ENCODE results near the gene MDFI.
A peak's percentile ranks its signal among the peaks of the same experiment; 100 is the strongest.
"Not testable (repeated sequence)": the region's sequence is repeated elsewhere in the genome, so short reads cannot be mapped to it uniquely, and the experiment has no call there.

The MDFI gene

DNA sequence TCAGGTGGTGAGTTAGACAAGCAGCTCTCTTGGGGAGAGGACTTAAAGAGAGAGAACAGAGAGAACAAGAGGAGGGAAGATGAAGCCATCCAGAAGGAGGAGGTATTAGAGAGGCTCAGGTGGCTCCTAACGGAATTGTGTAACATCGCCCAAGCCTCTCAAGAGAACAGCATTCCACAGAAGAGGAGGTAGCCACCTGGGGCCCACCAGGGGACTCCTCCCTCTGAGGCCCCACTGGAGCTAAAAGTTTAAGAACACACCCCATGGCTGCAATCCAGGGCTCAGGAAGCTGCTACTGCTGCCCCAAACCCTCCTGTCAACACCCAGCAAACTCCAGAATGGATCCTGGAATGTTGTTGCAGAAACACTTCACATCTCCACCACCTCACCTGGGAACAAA is 23.6 kb upstream of the MDFI start:
- H3K4me3 ChIP-seq (ENCODE audit: low read depth, low read length) = no peak overlapping the region
- no peak for DNase-seq (ENCODE audit: low read depth)
- TF ChIP-seq, protein P1, sequence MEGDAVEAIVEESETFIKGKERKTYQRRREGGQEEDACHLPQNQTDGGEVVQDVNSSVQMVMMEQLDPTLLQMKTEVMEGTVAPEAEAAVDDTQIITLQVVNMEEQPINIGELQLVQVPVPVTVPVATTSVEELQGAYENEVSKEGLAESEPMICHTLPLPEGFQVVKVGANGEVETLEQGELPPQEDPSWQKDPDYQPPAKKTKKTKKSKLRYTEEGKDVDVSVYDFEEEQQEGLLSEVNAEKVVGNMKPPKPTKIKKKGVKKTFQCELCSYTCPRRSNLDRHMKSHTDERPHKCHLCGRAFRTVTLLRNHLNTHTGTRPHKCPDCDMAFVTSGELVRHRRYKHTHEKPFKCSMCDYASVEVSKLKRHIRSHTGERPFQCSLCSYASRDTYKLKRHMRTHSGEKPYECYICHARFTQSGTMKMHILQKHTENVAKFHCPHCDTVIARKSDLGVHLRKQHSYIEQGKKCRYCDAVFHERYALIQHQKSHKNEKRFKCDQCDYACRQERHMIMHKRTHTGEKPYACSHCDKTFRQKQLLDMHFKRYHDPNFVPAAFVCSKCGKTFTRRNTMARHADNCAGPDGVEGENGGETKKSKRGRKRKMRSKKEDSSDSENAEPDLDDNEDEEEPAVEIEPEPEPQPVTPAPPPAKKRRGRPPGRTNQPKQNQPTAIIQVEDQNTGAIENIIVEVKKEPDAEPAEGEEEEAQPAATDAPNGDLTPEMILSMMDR (conservative IDR thresholded peaks at IDR 0.05; ENCODE audit: low read depth, low read length) = no peak

DNA sequence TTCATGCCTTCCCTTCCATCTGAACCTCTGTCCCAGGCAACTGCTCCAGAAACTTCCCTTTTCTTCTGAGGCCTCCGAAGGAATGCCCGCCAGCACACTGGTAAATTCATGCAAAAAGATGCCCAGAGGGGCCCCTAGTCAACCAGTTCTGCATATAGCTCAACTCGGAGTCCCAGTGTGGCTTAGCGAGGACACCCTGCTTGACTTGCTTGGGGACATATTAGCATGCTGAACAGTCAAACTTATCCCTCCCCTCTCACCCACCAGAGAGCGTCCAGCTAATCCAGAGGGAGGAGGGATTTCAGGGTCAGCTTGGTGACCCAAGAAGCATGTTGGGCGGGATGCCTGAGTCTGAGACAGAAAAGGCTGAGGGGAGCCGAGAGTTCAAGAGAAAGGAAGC is 23.0 kb upstream of the MDFI start:
- H3K4me3 ChIP-seq (ENCODE audit: low read depth, low read length) = no peak overlapping the region
- no peak for DNase-seq (ENCODE audit: low read depth)
- TF ChIP-seq, protein P1 (conservative IDR thresholded peaks at IDR 0.05; ENCODE audit: low read depth, low read length) = no peak

DNA sequence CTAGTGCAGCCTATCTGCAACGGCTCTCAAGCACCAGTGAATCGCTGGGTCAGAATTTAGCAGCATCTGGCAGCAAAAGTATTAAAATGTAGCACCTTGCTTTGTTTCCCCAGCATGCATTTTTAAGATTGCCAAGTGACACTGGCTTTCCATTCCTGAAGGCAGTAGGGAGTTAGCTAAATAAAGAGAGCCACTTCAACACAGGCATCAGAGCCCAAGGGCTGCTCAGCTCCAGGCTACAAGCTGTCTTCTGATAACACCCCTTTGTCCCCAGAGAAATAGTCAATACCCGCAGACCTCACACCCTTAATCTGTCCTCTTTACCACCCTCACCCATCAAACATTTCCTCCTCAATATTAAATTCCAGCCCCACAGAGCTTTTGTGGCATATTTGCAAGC is 19.7 kb upstream of the MDFI start:
- DNase-seq (ENCODE audit: low read depth) = no peak
- no peak overlapping the region for H3K4me3 ChIP-seq (ENCODE audit: low read depth, low read length)
- TF ChIP-seq, protein P1 (conservative IDR thresholded peaks at IDR 0.05; ENCODE audit: low read depth, low read length) = no peak

DNA sequence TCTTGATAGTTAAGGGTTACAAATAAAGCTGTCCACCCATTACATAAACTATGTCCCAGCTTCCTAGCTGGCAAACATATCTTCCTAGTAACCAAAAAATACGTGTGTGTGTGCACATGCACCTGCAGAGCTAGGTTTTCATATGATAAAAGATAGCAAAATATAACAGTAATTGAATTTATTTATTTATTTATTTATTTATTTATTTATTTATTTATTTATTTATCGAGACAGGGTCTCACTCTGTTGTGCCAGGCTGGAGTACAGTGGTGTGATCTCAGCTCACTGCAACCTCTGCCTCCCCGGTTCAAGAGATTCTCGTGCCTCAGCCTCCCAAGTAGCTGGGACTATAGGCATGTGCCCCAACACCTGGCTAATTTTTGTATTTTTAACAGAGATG is 19.1 kb upstream of the MDFI start:
- not testable (repeated sequence) for H3K4me3 ChIP-seq (ENCODE audit: low read depth, low read length); DNase-seq (ENCODE audit: low read depth)

DNA sequence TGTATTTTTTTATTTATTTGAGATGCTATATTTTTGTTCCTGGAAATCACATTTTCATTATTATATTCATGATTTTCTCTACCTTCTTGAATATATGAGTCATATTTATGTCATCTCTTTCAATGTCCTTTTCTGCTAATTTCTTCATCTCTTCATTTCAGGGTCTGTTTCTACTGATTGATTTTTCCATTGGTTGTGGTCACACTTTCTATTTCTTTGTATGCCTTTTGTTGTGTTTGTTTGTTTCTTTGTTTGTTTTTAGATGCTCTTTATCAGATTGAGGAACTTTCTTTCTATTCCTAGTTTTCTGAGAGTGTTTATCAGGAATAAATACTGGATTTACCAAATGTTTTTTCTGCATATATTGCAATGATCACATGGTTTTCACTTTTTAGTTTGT is 16.9 kb upstream of the MDFI start:
- no peak overlapping the region for H3K4me3 ChIP-seq (ENCODE audit: low read depth, low read length)
- no peak for DNase-seq (ENCODE audit: low read depth)
- TF ChIP-seq, protein P1 (conservative IDR thresholded peaks at IDR 0.05; ENCODE audit: low read depth, low read length) = no peak

DNA sequence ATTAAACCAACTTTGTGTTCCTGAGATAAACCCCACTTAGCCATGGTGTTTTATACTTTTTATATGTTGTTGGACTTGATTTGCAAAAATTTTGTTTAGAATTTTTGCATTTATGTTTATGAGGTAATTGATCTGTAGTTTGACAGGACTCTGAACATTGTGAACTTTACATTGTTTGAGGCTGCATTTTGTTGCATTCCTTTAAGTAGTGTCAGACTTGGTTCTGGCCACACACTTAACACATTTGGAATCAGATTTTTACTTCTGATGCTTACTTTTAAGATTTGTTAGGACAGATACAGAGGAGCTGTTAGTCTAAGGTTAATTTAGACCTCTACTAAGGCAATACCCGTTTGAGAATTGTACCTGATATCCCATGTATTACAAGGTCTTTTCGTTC is 16.5 kb upstream of the MDFI start:
- DNase-seq (ENCODE audit: low read depth) = peak; percentile 55
- no peak overlapping the region for H3K4me3 ChIP-seq (ENCODE audit: low read depth, low read length)
- TF ChIP-seq, protein P1 (conservative IDR thresholded peaks at IDR 0.05; ENCODE audit: low read depth, low read length) = no peak

DNA sequence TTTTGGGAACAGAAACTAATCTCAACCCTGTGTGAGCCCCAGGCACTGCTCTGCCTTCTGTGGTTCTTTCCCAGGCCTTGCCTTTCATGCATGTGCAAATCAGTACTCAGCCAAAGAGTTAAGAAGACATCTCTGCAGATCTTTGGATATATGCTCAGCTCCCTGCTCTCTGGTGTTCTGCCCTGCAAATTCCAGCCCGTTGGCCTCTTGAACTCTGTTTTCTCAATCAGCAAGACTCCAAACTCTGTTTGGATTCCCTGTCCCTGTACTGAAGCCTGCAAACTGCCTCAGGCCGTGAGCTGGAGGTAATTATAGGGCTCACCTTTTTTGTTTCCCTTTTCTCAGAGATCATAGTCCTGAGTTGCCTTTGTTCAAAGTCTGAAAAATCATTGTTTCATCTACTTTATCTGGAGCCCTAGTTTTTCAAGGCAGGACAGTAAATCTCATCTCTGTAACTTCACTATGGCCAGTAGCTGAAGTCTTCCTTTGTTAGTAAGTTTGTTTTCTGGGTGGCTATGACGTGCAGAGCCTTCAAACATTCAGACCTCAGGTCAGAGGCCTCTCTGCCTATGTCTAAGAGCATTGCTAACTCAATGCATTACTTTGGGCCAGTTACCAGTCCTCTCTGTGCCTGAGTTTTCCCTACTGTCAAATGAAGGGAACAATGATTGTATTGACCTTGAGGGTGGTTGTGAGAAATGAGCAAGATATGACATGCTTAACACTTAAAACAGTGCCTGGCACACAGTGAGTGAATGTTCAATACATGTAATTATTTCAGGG is 15.9 kb upstream of the MDFI start:
- TF ChIP-seq, protein P1 (conservative IDR thresholded peaks at IDR 0.05; ENCODE audit: low read depth, low read length) = no peak
- H3K4me3 ChIP-seq (ENCODE audit: low read depth, low read length) = no peak overlapping the region
- peak; percentile 73 for DNase-seq (ENCODE audit: low read depth)
